OCI-LY7 (cell line): ENCODE results near the gene MAGI1. TPM values are rescaled to one million over a fixed set of nuclear protein-coding genes. Genes with fewer than 3 reads are reported as not detected.

Source experiments
- BruUV-seq: library from RNA; stranded (reverse); fragments of 400-500 nt; replicated peaks from 2 replicates; lab custom pipeline; 2021; lab: Mats Ljungman, UMichigan
- CTCF ChIA-PET: fragments of 300-600 bp; sonication (Branson Sonifier 250); formaldehyde crosslinking; loops from one replicate; lab custom pipeline; 2022; ENCODE audit warnings: antibody characterized with exemption; ENCODE audit not compliant: unreplicated experiment; lab: Charles Lee
- POLR2A ChIA-PET: fragments of 300-600 bp; sonication (Branson Sonifier 250); formaldehyde crosslinking; loops from one replicate; lab custom pipeline; 2022; ENCODE audit warnings: antibody characterized with exemption; lab: Charles Lee
- DNase-seq: peaks from one replicate; pipeline ENCODE4 v3.0.0-alpha.2; 2015; ENCODE audit warnings: low spot score
- H2AFZ ChIP-seq: fragments of 200-600 bp; sonication (generic), shearing (Covaris generic); 2 replicates; pipeline ENCODE4 v1.6.1; 2014; ENCODE audit warnings: mild to moderate bottlenecking, antibody characterized with exemption, low read length, moderate library complexity
- H3K27ac ChIP-seq: fragments of 200-600 bp; sonication (generic); 2 replicates; pipeline ENCODE4 v1.5.1; 2014; ENCODE audit warnings: mixed run types, low read depth, mild to moderate bottlenecking, moderate library complexity, low read length, inconsistent platforms; ENCODE audit not compliant: poor library complexity, severe bottlenecking
- H3K36me3 ChIP-seq: fragments of 200-600 bp; sonication (generic); 2 replicates; pipeline ENCODE4 v1.6.1; 2014; ENCODE audit warnings: mild to moderate bottlenecking, antibody characterized with exemption, low read length, moderate library complexity, mixed read lengths; ENCODE audit not compliant: insufficient read depth
- H3K4me1 ChIP-seq: fragments of 200-600 bp; sonication (generic); 2 replicates; pipeline ENCODE4 v1.5.1; 2014; ENCODE audit warnings: mild to moderate bottlenecking, low read length; ENCODE audit not compliant: insufficient read depth, poor library complexity, severe bottlenecking
- H3K4me2 ChIP-seq: fragments of 200-600 bp; sonication (generic); 2 replicates; pipeline ENCODE4 v1.6.1; 2014; ENCODE audit warnings: mild to moderate bottlenecking, low read length
- H3K4me3 ChIP-seq: fragments of 200-600 bp; sonication (generic); 2 replicates; pipeline ENCODE4 v1.5.1; 2014; ENCODE audit warnings: mild to moderate bottlenecking, low read depth, low read length; ENCODE audit not compliant: poor library complexity, severe bottlenecking
- H3K79me2 ChIP-seq: fragments of 200-600 bp; sonication (generic); 2 replicates; pipeline ENCODE4 v1.6.1; 2016; ENCODE audit warnings: low read depth, mild to moderate bottlenecking, low read length, moderate library complexity, mixed read lengths; ENCODE audit not compliant: insufficient read depth
- H3K9me2 ChIP-seq: fragments of 200-600 bp; sonication (generic); 2 replicates; pipeline ENCODE4 v1.6.1; 2016; ENCODE audit warnings: mild to moderate bottlenecking, low read length, mixed read lengths; ENCODE audit not compliant: insufficient read depth
- H3K9me3 ChIP-seq: fragments of 200-600 bp; sonication (generic); 2 replicates; pipeline ENCODE4 v1.6.1; 2014; ENCODE audit warnings: mild to moderate bottlenecking, mixed run types, low read length, mixed read lengths
- H4K20me1 ChIP-seq: fragments of 200-600 bp; sonication (generic); 2 replicates; pipeline ENCODE4 v1.6.1; 2014; ENCODE audit warnings: mild to moderate bottlenecking, antibody characterized with exemption, low read length, moderate library complexity, mixed read lengths; ENCODE audit not compliant: insufficient read depth
- EZH2phosphoT487 ChIP-seq: fragments of 200-600 bp; sonication (generic); IDR thresholded peaks from 2 replicates; pipeline ENCODE4 v1.6.1; 2018; ENCODE audit warnings: low read depth, borderline replicate concordance, mild to moderate bottlenecking, mixed run types, antibody characterized with exemption, low read length, moderate library complexity, mixed read lengths
- intact Hi-C: fragments of 100-400 bp; cut with micrococcal nuclease; formaldehyde crosslinking; loops from one replicate; pipeline ENCODE4 v1.10.0; 2022; ENCODE audit not compliant: unreplicated experiment
- total RNA-seq, 2 experiments: library from RNA; depleted of rRNA in 1 of 2; stranded (reverse); fragments of >200 nt in 1 of 2; shearing (Covaris generic) in 1 of 2; gene quantifications; 2 replicates each; pipeline ENCODE4 v1.2.3, GENCODE V29; 2014 to 2022
- TF ChIP-seq, protein P1 (sequence below): fragments of 200-600 bp; sonication (generic); conservative IDR thresholded peaks from 2 replicates; pipeline ENCODE4 v1.5.1; 2014; ENCODE audit warnings: mild to moderate bottlenecking, antibody characterized with exemption, low read length, moderate library complexity, mixed read lengths

Gene MAGI1
- total RNA-seq, 2 experiments from 2014 or later: 0.63 to 2.5 TPM

DNA sequence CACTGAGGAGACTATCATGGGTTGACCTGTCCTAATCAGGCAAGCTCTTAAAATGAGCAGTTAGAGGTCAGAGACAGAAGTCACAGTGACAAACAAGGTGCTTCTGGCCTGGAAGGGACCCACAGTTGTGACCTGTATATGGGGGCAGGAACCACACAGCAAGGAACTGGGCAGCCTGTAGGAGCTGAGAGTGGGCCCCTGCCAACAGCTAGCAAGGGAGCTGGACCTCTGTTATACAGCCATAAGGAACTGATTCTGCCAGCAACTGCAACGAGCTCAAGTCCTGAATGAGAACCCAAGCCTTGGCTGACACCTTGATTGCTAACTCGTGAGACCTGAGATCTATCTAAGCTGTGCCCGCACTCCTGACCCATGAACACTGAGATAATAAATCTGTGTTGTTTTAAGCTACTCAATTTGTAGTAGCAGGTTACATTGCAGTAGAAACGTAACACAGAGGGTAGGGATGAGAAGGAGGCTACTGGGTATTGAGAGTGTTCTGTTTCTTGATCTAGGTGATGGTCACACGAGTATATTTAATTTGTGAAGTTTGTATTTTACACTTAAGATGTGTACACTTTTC, 44.5 kb upstream of the MAGI1 start:
- CTCF ChIA-PET: no interaction called here
- no peak for DNase-seq
- H3K9me2 ChIP-seq: no peaks in the 10 kb centered on the region

DNA sequence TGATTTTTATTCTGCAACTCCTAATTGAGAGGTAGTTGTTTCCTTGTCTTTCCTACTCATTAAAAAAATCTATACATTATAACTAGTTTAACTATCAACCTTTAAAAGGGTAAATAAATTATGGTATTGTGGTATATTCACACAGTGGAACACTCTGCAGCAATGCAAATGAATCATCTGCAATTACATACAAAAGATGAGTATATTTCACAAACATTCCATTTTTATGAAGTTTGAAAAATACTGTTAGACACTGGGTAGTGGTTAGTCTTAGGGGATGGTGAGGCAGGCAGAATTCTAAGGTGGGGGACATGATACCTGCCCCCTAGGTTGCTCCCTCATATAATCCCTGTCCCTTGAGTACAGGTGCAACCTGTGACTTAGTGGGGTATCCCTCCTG, 44.0 kb upstream of the MAGI1 start:
- ChIA-PET CTCF (no interaction called here), POLR2A (no interaction called here)
- no peaks in the 10 kb centered on the region for H3K9me3 ChIP-seq
- DNase-seq: no peak
- intact Hi-C loops: no loop called here
- no peak overlapping the region for H3K4me2 ChIP-seq
- no peaks in the 10 kb centered on the region for H3K9me2 ChIP-seq
- no TSS peak for BruUV-seq
- TF ChIP-seq EZH2phosphoT487: no peak
- TF ChIP-seq, protein P1, sequence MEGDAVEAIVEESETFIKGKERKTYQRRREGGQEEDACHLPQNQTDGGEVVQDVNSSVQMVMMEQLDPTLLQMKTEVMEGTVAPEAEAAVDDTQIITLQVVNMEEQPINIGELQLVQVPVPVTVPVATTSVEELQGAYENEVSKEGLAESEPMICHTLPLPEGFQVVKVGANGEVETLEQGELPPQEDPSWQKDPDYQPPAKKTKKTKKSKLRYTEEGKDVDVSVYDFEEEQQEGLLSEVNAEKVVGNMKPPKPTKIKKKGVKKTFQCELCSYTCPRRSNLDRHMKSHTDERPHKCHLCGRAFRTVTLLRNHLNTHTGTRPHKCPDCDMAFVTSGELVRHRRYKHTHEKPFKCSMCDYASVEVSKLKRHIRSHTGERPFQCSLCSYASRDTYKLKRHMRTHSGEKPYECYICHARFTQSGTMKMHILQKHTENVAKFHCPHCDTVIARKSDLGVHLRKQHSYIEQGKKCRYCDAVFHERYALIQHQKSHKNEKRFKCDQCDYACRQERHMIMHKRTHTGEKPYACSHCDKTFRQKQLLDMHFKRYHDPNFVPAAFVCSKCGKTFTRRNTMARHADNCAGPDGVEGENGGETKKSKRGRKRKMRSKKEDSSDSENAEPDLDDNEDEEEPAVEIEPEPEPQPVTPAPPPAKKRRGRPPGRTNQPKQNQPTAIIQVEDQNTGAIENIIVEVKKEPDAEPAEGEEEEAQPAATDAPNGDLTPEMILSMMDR: no peak
- H3K4me1 ChIP-seq: no peaks in the 10 kb centered on the region
- no peak overlapping the region for H2AFZ ChIP-seq
- H3K4me3 ChIP-seq: no peak overlapping the region
- H4K20me1 ChIP-seq: no peaks in the 10 kb centered on the region
- no peaks in the 10 kb centered on the region for H3K79me2 ChIP-seq
- no peaks in the 10 kb centered on the region for H3K36me3 ChIP-seq
- H3K27ac ChIP-seq: no peak overlapping the region

More for the DNA sequence above, 44.5 kb upstream of the MAGI1 start:
- no peaks in the 10 kb centered on the region for H4K20me1 ChIP-seq
- H3K4me2 ChIP-seq: no peak overlapping the region
- no peak for TF ChIP-seq EZH2phosphoT487
- TF ChIP-seq, protein P1: no peak
- no peak overlapping the region for H2AFZ ChIP-seq
- POLR2A ChIA-PET: no interaction called here
- H3K79me2 ChIP-seq: no peaks in the 10 kb centered on the region
- H3K4me3 ChIP-seq: no peak overlapping the region
- intact Hi-C loops: no loop called here
- H3K27ac ChIP-seq: no peak overlapping the region
- no peaks in the 10 kb centered on the region for H3K9me3 ChIP-seq
- H3K4me1 ChIP-seq: no peaks in the 10 kb centered on the region
- no TSS peak for BruUV-seq
- H3K36me3 ChIP-seq: no peaks in the 10 kb centered on the region

DNA sequence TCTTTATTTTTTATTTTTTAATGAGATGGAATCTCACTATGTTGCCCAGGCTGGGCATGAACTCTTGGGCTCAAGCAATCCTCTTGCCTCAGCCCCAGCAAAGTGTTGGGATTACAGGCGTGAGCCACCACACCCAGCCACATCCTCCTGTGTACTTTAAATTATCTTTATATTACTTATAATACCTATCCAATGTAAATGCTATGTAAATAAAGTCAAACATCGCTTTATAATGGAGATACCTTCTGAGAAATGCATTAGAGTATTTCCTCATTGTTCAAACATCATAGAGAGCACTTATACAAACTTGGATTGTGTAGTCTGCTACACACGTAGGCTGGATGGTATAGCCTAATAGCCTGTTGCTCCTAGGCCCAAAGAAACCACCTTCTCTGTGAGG, 41.4 kb upstream of the MAGI1 start:
- BruUV-seq: no TSS peak
- DNase-seq: no peak

More for the DNA sequence above, 41.4 kb upstream of the MAGI1 start:
- intact Hi-C loops: no loop called here
- H3K79me2 ChIP-seq: no peaks in the 10 kb centered on the region
- no peaks in the 10 kb centered on the region for H3K36me3 ChIP-seq
- H3K4me2 ChIP-seq: no peak overlapping the region
- no peaks in the 10 kb centered on the region for H3K4me1 ChIP-seq
- ChIA-PET POLR2A (no interaction called here), CTCF (no interaction called here)
- H2AFZ ChIP-seq: no peak overlapping the region
- no peaks in the 10 kb centered on the region for H4K20me1 ChIP-seq
- TF ChIP-seq EZH2phosphoT487: no peak
- TF ChIP-seq, protein P1: no peak
- no peaks in the 10 kb centered on the region for H3K9me2 ChIP-seq
- no peak overlapping the region for H3K27ac ChIP-seq
- no peak overlapping the region for H3K4me3 ChIP-seq
- H3K9me3 ChIP-seq: no peaks in the 10 kb centered on the region
